GM12801 (cell line): Measurements from ENCODE around the gene MAPK6.

Experiments
- CTCF ChIP-seq: IDR thresholded peaks from one replicate; pipeline ENCODE4 v1.5.1; 2011; ENCODE audit warnings: control low read depth; ENCODE audit not compliant: insufficient read length; ENCODE audit errors: extremely low read depth

Gene MAPK6

GRCh38 chr15:52076889-52077781, 58.1 kb downstream of the MAPK6 start:
- no peak for TF ChIP-seq CTCF

GRCh38 chr15:52078197-52078875, 59.3 kb downstream of the MAPK6 start:
- TF ChIP-seq CTCF, result no peak

GRCh38 chr15:52078876-52079700, 60.1 kb downstream of the MAPK6 start:
- no peak for TF ChIP-seq CTCF

- TF ChIP-seq CTCF, result no peak
Measured at GRCh38 chr15:52080031-52080430, 61.0 kb downstream of the MAPK6 start.

GRCh38 chr15:52080706-52081392, 61.8 kb downstream of the MAPK6 start:
- no peak for TF ChIP-seq CTCF

GRCh38 chr15:52082197-52083036, 63.4 kb downstream of the MAPK6 start:
- TF ChIP-seq CTCF, result no peak
